SK-N-SH (cell line): ENCODE results near the gene PTCH2.

Experiments used
- CTCF ChIP-seq: fragments of 200-600 bp; sonication (generic); IDR thresholded peaks from 2 replicates; pipeline ENCODE4 v1.6.1; 2017; ENCODE audit warnings: antibody characterized with exemption, mild to moderate bottlenecking, moderate library complexity
- EP300 ChIP-seq, 2 experiments: IDR thresholded peaks; 2 replicates each; pipeline versions ENCODE4 v1.4.0 to v1.6.1; 2012; ENCODE audit warnings: borderline replicate concordance in 1 of 2, low read depth in 1 of 2, low read length in 1 of 2
- EZH2phosphoT487 ChIP-seq: fragments of 200-600 bp; sonication (generic); IDR thresholded peaks from 2 replicates; pipeline ENCODE4 v1.6.1; 2017; ENCODE audit warnings: low read depth, mixed run types, mild to moderate bottlenecking, antibody characterized with exemption, moderate library complexity, borderline replicate concordance
- GABPA ChIP-seq: IDR thresholded peaks from 2 replicates; pipeline ENCODE4 v1.4.0; 2012; ENCODE audit warnings: low read depth, mild to moderate bottlenecking
- POLR2AphosphoS5 ChIP-seq: IDR thresholded peaks from 2 replicates; pipeline ENCODE4 v1.6.1; 2012; ENCODE audit warnings: low read depth, low read length
- RAD21 ChIP-seq: IDR thresholded peaks from 2 replicates; pipeline ENCODE4 v1.6.1; 2012; ENCODE audit warnings: mild to moderate bottlenecking, low read length
- RXRA ChIP-seq: IDR thresholded peaks from 2 replicates; pipeline ENCODE4 v1.4.0; 2012; ENCODE audit warnings: low read depth, mild to moderate bottlenecking, borderline replicate concordance
- SMC3 ChIP-seq: IDR thresholded peaks from 2 replicates; pipeline ENCODE4 v1.6.1; 2012; ENCODE audit warnings: low read depth, low read length, improper control_type of control experiment
- USF2 ChIP-seq: fragments of 150-350 bp; IDR thresholded peaks from 2 replicates; pipeline ENCODE4 v1.6.1; 2017; ENCODE audit warnings: antibody characterized with exemption, low read length, low read depth, borderline replicate concordance

- TF ChIP-seq RAD21 (no peak), POLR2AphosphoS5 (no peak), CTCF (no peak), EZH2phosphoT487 (no peak), SMC3 (no peak), USF2 (no peak), GABPA (no peak), EP300 (IDR thresholded peaks at IDR 0.05; ENCODE audit: borderline replicate concordance in 1 of 2, low read depth in 1 of 2, low read length in 1 of 2) (no peak), RXRA (no peak)
These were observed 55.5 kb downstream of the PTCH2 start for GRCh38 chr1:44787506-44787905.
